Upper lobe of right lung (tissue), 1 donor: ENCODE results near the gene ZFP36L2. TPM values are rescaled to one million over a fixed set of nuclear protein-coding genes. Genes with fewer than 3 reads are reported as not detected.

Experiments
- ATAC-seq: fragments of 200-7000 bp; cut with Tn5 transposase; one replicate; pipeline ENCODE4 v1.9.1; 2020; ENCODE audit warnings: mild to moderate bottlenecking, moderate library complexity
- DNase-seq: peaks from one replicate; pipeline ENCODE4 v3.0.0-alpha.2; 2020
- H3K27ac ChIP-seq: fragments of 200-600 bp; one replicate; pipeline ENCODE4 v1.8.0; 2022
- H3K27me3 ChIP-seq: fragments of 200-600 bp; one replicate; pipeline ENCODE4 v1.8.0; 2022; ENCODE audit warnings: mild to moderate bottlenecking
- H3K36me3 ChIP-seq: fragments of 200-600 bp; one replicate; pipeline ENCODE4 v1.8.0; 2022
- H3K4me1 ChIP-seq: fragments of 200-600 bp; one replicate; pipeline ENCODE4 v1.8.0; 2022
- H3K4me3 ChIP-seq: fragments of 200-600 bp; one replicate; pipeline ENCODE4 v1.8.0; 2022; ENCODE audit warnings: mild to moderate bottlenecking
- H3K9me3 ChIP-seq: fragments of 200-600 bp; one replicate; pipeline ENCODE4 v1.8.0; 2022
- intact Hi-C: fragments of 100-400 bp; cut with DNase I; formaldehyde crosslinking; loops from one replicate; pipeline ENCODE4 v1.11.0; 2022
- total RNA-seq: library from RNA; stranded (reverse); fragmentation: NEBNext Ultra II Directional; extraction: Animal tissue kit (Norgen Biotek cat#: 25700); gene quantifications from one replicate; pipeline ENCODE4 v1.2.1, GENCODE V29; 2021
- TF ChIP-seq, protein P1 (sequence below): fragments of 200-600 bp; IDR thresholded peaks from one replicate; pipeline ENCODE4 v1.8.0; 2022; ENCODE audit warnings: antibody characterized with exemption
- donor health status: DM: no; HTN: yes; CAD: no; lungs with severe emphysema.

ZFP36L2 gene
- total RNA-seq, 1 donor from 2014 or later: 139 TPM

DNA sequence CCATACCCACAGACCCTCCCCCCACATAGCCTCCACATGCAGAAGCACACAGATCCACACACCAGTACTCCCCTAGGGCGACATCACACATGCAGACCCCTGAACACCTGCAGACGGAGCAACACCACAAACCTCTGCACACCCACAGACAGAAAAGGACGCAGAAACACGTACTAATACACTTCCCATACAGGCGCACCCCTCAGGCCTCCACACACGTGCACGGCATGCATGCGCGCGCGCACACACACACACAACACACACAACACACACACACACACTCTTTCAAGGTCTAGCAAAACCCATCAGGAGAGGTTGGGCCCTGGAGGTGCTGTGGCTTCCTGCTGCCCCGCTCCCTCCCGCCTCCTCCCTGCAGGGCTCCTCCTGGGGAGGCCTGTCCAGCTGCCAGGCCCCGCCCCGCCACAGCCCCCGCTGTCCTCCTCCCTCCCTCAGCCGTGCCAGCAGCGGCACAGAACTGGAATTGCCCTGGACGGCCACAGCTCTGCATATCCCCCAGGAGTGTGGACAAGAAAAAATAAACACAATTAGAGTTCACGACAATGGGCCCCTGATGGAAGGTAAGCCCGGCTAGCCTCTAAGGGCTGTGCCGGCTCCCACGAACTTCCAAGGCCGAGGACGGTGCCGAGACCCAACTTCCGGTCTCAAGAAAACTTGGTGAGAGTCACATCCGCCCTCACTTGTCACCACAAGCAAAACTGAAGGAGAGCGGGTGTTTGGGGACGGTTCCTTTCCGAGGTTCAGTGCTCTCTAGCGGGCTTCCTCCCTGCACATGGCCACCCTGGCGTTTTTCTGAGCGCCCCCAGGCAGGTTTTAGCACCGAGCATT, 6.8 kb downstream of the ZFP36L2 start:
- TF ChIP-seq, protein P1, sequence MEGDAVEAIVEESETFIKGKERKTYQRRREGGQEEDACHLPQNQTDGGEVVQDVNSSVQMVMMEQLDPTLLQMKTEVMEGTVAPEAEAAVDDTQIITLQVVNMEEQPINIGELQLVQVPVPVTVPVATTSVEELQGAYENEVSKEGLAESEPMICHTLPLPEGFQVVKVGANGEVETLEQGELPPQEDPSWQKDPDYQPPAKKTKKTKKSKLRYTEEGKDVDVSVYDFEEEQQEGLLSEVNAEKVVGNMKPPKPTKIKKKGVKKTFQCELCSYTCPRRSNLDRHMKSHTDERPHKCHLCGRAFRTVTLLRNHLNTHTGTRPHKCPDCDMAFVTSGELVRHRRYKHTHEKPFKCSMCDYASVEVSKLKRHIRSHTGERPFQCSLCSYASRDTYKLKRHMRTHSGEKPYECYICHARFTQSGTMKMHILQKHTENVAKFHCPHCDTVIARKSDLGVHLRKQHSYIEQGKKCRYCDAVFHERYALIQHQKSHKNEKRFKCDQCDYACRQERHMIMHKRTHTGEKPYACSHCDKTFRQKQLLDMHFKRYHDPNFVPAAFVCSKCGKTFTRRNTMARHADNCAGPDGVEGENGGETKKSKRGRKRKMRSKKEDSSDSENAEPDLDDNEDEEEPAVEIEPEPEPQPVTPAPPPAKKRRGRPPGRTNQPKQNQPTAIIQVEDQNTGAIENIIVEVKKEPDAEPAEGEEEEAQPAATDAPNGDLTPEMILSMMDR: no peak
- Histone ChIP-seq H3K36me3 (peaks cover 33% of the 10 kb centered on the region), H3K9me3 (no peaks in the 10 kb centered on the region), H3K4me1 (peaks cover 52% of the 10 kb centered on the region), H3K27ac (peak overlapping the region; percentile 98), H3K4me3 (peak overlapping the region; percentile 82), H3K27me3 (no peaks in the 10 kb centered on the region)
- peak; percentile 96 for DNase-seq
- intact Hi-C loops: loop anchor here (10.0 kb wide), 3 partner anchors 55 to 245 kb away; no protein-coding TSS in a partner anchor
- peak; percentile 91 for ATAC-seq

DNA sequence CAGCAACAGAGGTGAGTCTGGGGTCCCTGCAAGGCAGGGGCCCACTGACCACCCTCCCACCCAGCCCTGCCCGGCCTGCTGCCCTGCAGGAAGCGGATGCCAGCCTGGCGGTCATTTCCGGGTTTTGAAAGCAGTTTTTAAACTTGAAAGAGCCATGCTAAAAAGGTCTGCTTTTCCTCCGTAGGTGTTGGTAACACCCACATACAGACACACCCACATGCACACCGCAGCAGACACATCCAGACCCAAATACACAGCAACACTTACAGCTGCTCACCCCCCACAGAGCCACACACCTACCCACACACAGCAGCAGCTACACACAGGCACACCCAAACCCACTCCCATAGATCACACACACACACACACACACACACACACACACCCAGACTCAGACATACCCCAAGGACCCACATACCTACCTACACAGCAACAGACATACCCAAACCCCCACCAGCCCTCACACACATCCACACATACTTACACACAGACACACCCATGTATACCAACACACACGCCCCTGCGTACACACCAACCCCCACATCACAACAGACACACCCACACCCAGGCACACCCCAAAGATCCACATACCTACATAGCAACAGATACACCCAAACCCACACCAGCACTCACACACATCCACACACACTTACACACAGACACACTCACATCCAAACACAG, 7.6 kb downstream of the ZFP36L2 start:
- H3K4me3 ChIP-seq: peak overlapping the region; percentile 82
- DNase-seq: peak; percentile 84
- H3K9me3 ChIP-seq: no peaks in the 10 kb centered on the region
- intact Hi-C loops: loop anchor here (10.0 kb wide), 1 partner anchor 54 kb away; no protein-coding TSS in a partner anchor
- TF ChIP-seq, protein P1: no peak
- peaks cover 52% of the 10 kb centered on the region for H3K4me1 ChIP-seq
- peaks cover 25% of the 10 kb centered on the region for H3K36me3 ChIP-seq
- ATAC-seq: peak; percentile 44
- H3K27ac ChIP-seq: peak overlapping the region; percentile 98
- H3K27me3 ChIP-seq: no peaks in the 10 kb centered on the region

DNA sequence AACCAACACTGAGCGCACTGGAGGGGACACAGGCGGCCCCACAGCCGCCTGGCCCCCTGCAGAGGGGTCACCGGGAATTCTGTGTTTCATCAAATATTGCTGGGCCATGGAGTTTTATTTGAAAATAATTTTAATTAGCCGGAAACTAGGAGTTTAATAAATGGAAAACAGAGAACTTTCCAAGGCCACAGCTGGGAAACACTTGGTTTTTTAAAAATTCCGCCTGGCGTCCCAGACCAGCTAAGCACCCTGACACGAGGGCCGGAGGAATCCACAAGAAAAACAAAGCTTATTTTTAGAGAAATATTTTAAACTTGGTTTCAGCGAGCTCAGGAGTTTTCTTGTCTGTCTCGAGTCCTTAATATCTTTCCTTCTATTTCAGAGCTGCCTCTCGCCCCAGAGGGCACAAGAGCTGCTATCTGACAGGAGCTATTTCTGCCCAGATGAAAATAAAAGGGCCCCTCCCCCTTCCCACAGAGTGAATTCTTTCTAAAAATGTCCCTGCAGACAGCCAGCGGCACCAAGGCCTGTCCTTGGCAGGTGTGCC, 8.2 kb downstream of the ZFP36L2 start:
- no peaks in the 10 kb centered on the region for H3K27me3 ChIP-seq
- ATAC-seq: no peak
- no peaks in the 10 kb centered on the region for H3K9me3 ChIP-seq
- intact Hi-C loops: loop anchor here (10.0 kb wide), 1 partner anchor 53 kb away; no protein-coding TSS in a partner anchor
- H3K4me3 ChIP-seq: peak overlapping the region; percentile 34
- peaks cover 52% of the 10 kb centered on the region for H3K4me1 ChIP-seq
- TF ChIP-seq, protein P1: no peak
- peaks cover 19% of the 10 kb centered on the region for H3K36me3 ChIP-seq
- DNase-seq: no peak
- peak overlapping the region; percentile 98 for H3K27ac ChIP-seq

GRCh38 chr2:43217228-43218154, 8.9 kb downstream of the ZFP36L2 start:
- DNase-seq: no peak
- Histone ChIP-seq H3K27ac (peak overlapping the region; percentile 98), H3K4me3 (no peak overlapping the region), H3K4me1 (peaks cover 54% of the 10 kb centered on the region), H3K27me3 (no peaks in the 10 kb centered on the region), H3K9me3 (no peaks in the 10 kb centered on the region), H3K36me3 (peaks cover 12% of the 10 kb centered on the region)
- no peak for ATAC-seq
- intact Hi-C loops: loop anchor here (10.0 kb wide), 1 partner anchor 53 kb away; no protein-coding TSS in a partner anchor
- TF ChIP-seq, protein P1: no peak

DNA sequence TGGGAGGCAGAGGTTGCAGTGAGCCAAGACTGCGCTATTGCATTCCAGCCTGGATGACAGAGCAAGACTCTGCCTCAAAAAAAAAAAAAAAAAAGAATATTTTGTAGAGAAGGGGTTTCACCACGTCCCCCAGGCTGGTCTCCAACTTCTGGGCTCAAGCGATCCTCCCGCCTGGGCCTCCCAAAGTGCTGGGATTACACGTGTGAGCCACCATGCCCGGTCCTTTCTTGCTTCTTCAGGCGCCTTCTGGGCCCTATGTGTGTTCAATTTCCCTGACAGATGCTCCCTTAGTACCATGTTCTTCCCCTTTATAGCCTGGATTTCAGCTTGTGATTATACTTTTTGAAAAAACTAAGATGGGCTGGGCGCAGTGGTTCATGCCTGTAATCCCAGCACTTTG, 9.8 kb downstream of the ZFP36L2 start:
- H3K36me3 ChIP-seq: peaks cover 3% of the 10 kb centered on the region
- DNase-seq (no peak), ATAC-seq (no peak)
- no peaks in the 10 kb centered on the region for H3K9me3 ChIP-seq
- intact Hi-C loops: loop anchor here (10.0 kb wide), 1 partner anchor 52 kb away; no protein-coding TSS in a partner anchor
- no peaks in the 10 kb centered on the region for H3K27me3 ChIP-seq
- no peak overlapping the region for H3K4me3 ChIP-seq
- H3K4me1 ChIP-seq: peaks cover 48% of the 10 kb centered on the region
- TF ChIP-seq, protein P1: no peak
- peak overlapping the region; percentile 98 for H3K27ac ChIP-seq
